WTC11 (cell line): ENCODE results near the gene KCNMB4. TPM values are rescaled to one million over a fixed set of nuclear protein-coding genes. Genes with fewer than 3 reads are reported as not detected.

ENCODE experiments used
- ATAC-seq: fragments of 200-7000 bp; cut with Tn5 transposase; 2 replicates; pipeline ENCODE4 v1.10.0; 2021; ENCODE audit warnings: mild to moderate bottlenecking, moderate library complexity
- CTCF ChIA-PET: fragments of 300-600 bp; sonication (Branson Sonifier 250); formaldehyde crosslinking; loops from one replicate; lab custom pipeline; 2021; ENCODE audit warnings: antibody characterized with exemption; lab: Charles Lee
- POLR2A ChIA-PET: fragments of 350-600 bp; sonication (Branson Sonifier 250); formaldehyde crosslinking; loops from one replicate; lab custom pipeline; 2021; ENCODE audit warnings: antibody characterized with exemption; lab: Charles Lee
- DNase-seq: peaks from one replicate; pipeline ENCODE4 v3.0.0; 2021; ENCODE audit warnings: low spot score
- H3K27ac Mint-ChIP-seq: 2 replicates; pipeline ENCODE4 v1.8.0; 2021; ENCODE audit warnings: mixed read lengths
- H3K27me3 Mint-ChIP-seq: 2 replicates; pipeline ENCODE4 v1.8.0; 2021; ENCODE audit warnings: low read depth, mild to moderate bottlenecking, moderate library complexity, mixed read lengths
- H3K36me3 Mint-ChIP-seq: 2 replicates; pipeline ENCODE4 v1.8.0; 2021; ENCODE audit warnings: mixed read lengths
- H3K4me1 Mint-ChIP-seq: 2 replicates; pipeline ENCODE4 v1.8.0; 2022; ENCODE audit warnings: mixed read lengths
- H3K4me3 Mint-ChIP-seq: 2 replicates; pipeline ENCODE4 v1.8.0; 2021; ENCODE audit warnings: mild to moderate bottlenecking, moderate library complexity, mixed read lengths
- H3K9me3 Mint-ChIP-seq: 2 replicates; pipeline ENCODE4 v1.8.0; 2021; ENCODE audit warnings: mixed read lengths
- ATF1 ChIP-seq: sonication (generic); formaldehyde crosslinking; IDR thresholded peaks from 2 replicates; pipeline ENCODE4 v1.8.1; 2023; ENCODE audit warnings: mild to moderate bottlenecking, moderate library complexity, missing genetic modification reagents
- ATF2 ChIP-seq: sonication (generic); formaldehyde crosslinking; IDR thresholded peaks from 2 replicates; pipeline ENCODE4 v1.8.1; 2022; ENCODE audit warnings: low read depth, missing genetic modification reagents, borderline replicate concordance
- CREM ChIP-seq: sonication (generic); formaldehyde crosslinking; IDR thresholded peaks from 2 replicates; pipeline ENCODE4 v1.8.1; 2022; ENCODE audit warnings: mild to moderate bottlenecking, missing genetic modification reagents, moderate library complexity
- FOXK1 ChIP-seq: sonication (generic); formaldehyde crosslinking; IDR thresholded peaks from 2 replicates; pipeline ENCODE4 v1.8.0; 2022; ENCODE audit warnings: mild to moderate bottlenecking, moderate library complexity, missing genetic modification reagents
- HMGA2 ChIP-seq: fragments of 250-450 bp; sonication (Bioruptor Pico); IDR thresholded peaks from 2 replicates; pipeline ENCODE4 v1.4.0; 2021; ENCODE audit warnings: mild to moderate bottlenecking, moderate library complexity
- IRF2 ChIP-seq: sonication (generic); formaldehyde crosslinking; IDR thresholded peaks from 2 replicates; pipeline ENCODE4 v1.8.0; 2022; ENCODE audit warnings: low read depth, missing genetic modification reagents, borderline replicate concordance
- JUN ChIP-seq: sonication (generic); formaldehyde crosslinking; IDR thresholded peaks from 2 replicates; pipeline ENCODE4 v1.8.0; 2023; ENCODE audit warnings: mild to moderate bottlenecking, missing genetic modification reagents
- KAT7 ChIP-seq: sonication (generic); formaldehyde crosslinking; IDR thresholded peaks from 2 replicates; pipeline ENCODE4 v1.8.1; 2023; ENCODE audit warnings: missing genetic modification reagents, mild to moderate bottlenecking, borderline replicate concordance
- NFATC4 ChIP-seq: fragments of 250-450 bp; sonication (Bioruptor Pico); IDR thresholded peaks from 2 replicates; pipeline ENCODE4 v1.9.0; 2021; ENCODE audit warnings: mild to moderate bottlenecking
- NR1H2 ChIP-seq: sonication (generic); formaldehyde crosslinking; IDR thresholded peaks from 2 replicates; pipeline ENCODE4 v1.9.0; 2021; ENCODE audit warnings: mild to moderate bottlenecking, moderate library complexity, missing genetic modification reagents
- PRRX2 ChIP-seq: fragments of 250-450 bp; sonication (Bioruptor Pico); IDR thresholded peaks from 2 replicates; pipeline ENCODE4 v1.8.0; 2021; ENCODE audit warnings: mild to moderate bottlenecking
- RELA ChIP-seq: sonication (generic); formaldehyde crosslinking; IDR thresholded peaks from 2 replicates; pipeline ENCODE4 v1.8.1; 2022; ENCODE audit warnings: missing genetic modification reagents, mild to moderate bottlenecking, borderline replicate concordance
- SMAD3 ChIP-seq: sonication (generic); formaldehyde crosslinking; IDR thresholded peaks from 2 replicates; pipeline ENCODE4 v1.8.0; 2022; ENCODE audit warnings: missing genetic modification reagents, mild to moderate bottlenecking, borderline replicate concordance
- SMAD4 ChIP-seq: sonication (generic); formaldehyde crosslinking; IDR thresholded peaks from 2 replicates; pipeline ENCODE4 v1.8.0; 2022; ENCODE audit warnings: mild to moderate bottlenecking, missing genetic modification reagents
- STAT6 ChIP-seq: sonication (generic); formaldehyde crosslinking; conservative IDR thresholded peaks from 2 replicates; pipeline ENCODE4 v1.8.1; 2023; ENCODE audit warnings: mild to moderate bottlenecking, low read depth, missing genetic modification reagents, moderate library complexity
- TCF7 ChIP-seq: sonication (generic); formaldehyde crosslinking; IDR thresholded peaks from 2 replicates; pipeline ENCODE4 v1.8.0; 2022; ENCODE audit warnings: mild to moderate bottlenecking, low read depth, missing genetic modification reagents, moderate library complexity
- TEAD1 ChIP-seq: sonication (generic); formaldehyde crosslinking; IDR thresholded peaks from 2 replicates; pipeline ENCODE4 v1.8.0; 2022; ENCODE audit warnings: mild to moderate bottlenecking, missing genetic modification reagents
- TP53 ChIP-seq: sonication (generic); formaldehyde crosslinking; IDR thresholded peaks from 2 replicates; pipeline ENCODE4 v1.8.1; 2023; ENCODE audit warnings: mild to moderate bottlenecking, missing genetic modification reagents
- USF1 ChIP-seq: sonication (generic); formaldehyde crosslinking; IDR thresholded peaks from 2 replicates; pipeline ENCODE4 v1.8.0; 2022; ENCODE audit warnings: mild to moderate bottlenecking, missing genetic modification reagents
- ZNF232 ChIP-seq: sonication (generic); formaldehyde crosslinking; IDR thresholded peaks from 2 replicates; pipeline ENCODE4 v1.8.0; 2022; ENCODE audit warnings: mild to moderate bottlenecking, missing genetic modification reagents
- ZNF263 ChIP-seq: sonication (generic); formaldehyde crosslinking; IDR thresholded peaks from 2 replicates; pipeline ENCODE4 v1.8.1; 2022; ENCODE audit warnings: low read depth, mild to moderate bottlenecking, moderate library complexity, missing genetic modification reagents
- ZNF396 ChIP-seq: fragments of 250-450 bp; sonication (Bioruptor Pico); IDR thresholded peaks from 2 replicates; pipeline ENCODE4 v1.8.0; 2021; ENCODE audit warnings: mild to moderate bottlenecking, moderate library complexity, borderline replicate concordance
- ZNF671 ChIP-seq: fragments of 250-450 bp; sonication (Bioruptor Pico); IDR thresholded peaks from 2 replicates; pipeline ENCODE4 v1.8.0; 2021; ENCODE audit warnings: mild to moderate bottlenecking
- total RNA-seq: library from RNA; stranded (reverse); gene quantifications from 3 replicates; pipeline ENCODE4 v1.2.3, GENCODE V29; 2021
- TF ChIP-seq, protein P1 (sequence below): sonication (generic); formaldehyde crosslinking; conservative IDR thresholded peaks from 2 replicates; pipeline ENCODE4 v1.8.1; 2022; ENCODE audit warnings: mild to moderate bottlenecking, missing genetic modification reagents
- TF ChIP-seq, protein P2 (sequence below): sonication (generic); formaldehyde crosslinking; IDR thresholded peaks from 2 replicates; pipeline ENCODE4 v1.8.1; 2023; ENCODE audit warnings: mild to moderate bottlenecking, missing genetic modification reagents, moderate library complexity
- TF ChIP-seq, protein P3 (sequence below): sonication (generic); formaldehyde crosslinking; IDR thresholded peaks from 2 replicates; pipeline ENCODE4 v1.8.1; 2023; ENCODE audit warnings: mild to moderate bottlenecking, missing genetic modification reagents, borderline replicate concordance
- TF ChIP-seq, protein P4 (sequence below): sonication (generic); formaldehyde crosslinking; IDR thresholded peaks from 2 replicates; pipeline ENCODE4 v1.8.1; 2022; ENCODE audit warnings: mild to moderate bottlenecking, moderate library complexity, missing genetic modification reagents
- TF ChIP-seq, protein P5 (sequence below): sonication (generic); formaldehyde crosslinking; IDR thresholded peaks from 2 replicates; pipeline ENCODE4 v1.8.0; 2023; ENCODE audit warnings: missing genetic modification reagents

The KCNMB4 gene
- total RNA-seq, 1 experiment from 2014 or later = 23.3 TPM

DNA sequence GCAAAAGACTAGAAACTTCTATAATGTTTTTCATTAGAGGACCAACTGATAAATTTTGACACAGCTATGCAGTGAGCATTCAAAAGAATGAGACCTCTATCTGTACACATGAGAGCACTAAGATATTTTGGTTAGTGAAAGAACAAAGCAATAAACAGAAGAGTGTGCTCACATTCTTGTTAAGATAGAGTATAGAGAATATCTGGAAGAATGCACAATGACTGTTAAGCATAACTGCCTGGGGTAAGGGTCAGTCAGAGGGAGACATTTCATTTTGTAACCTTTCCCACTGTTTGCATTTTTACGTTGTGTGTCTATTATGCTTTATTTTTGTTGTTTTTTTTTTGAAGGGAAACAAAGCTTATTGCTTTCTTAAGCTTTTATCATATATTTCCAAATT is 20.7 kb downstream of the KCNMB4 start:
- Mint-ChIP-seq H3K9me3 (peaks cover 12% of the 10 kb centered on the region), H3K27me3 (no peaks in the 10 kb centered on the region), H3K4me3 (no peak overlapping the region), H3K36me3 (peaks cover 25% of the 10 kb centered on the region), H3K27ac (no peak overlapping the region), H3K4me1 (peaks cover 23% of the 10 kb centered on the region)
- DNase-seq = no peak
- ChIA-PET CTCF (no interaction called here), POLR2A (no interaction called here)
- TF ChIP-seq PRRX2 = no peak
- TF ChIP-seq, protein P1, sequence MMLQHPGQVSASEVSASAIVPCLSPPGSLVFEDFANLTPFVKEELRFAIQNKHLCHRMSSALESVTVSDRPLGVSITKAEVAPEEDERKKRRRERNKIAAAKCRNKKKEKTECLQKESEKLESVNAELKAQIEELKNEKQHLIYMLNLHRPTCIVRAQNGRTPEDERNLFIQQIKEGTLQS = no peak
- TF ChIP-seq, protein P2, sequence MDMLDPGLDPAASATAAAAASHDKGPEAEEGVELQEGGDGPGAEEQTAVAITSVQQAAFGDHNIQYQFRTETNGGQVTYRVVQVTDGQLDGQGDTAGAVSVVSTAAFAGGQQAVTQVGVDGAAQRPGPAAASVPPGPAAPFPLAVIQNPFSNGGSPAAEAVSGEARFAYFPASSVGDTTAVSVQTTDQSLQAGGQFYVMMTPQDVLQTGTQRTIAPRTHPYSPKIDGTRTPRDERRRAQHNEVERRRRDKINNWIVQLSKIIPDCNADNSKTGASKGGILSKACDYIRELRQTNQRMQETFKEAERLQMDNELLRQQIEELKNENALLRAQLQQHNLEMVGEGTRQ (CRISPR knock-in tag) = no peak
- TF ChIP-seq, protein P3, sequence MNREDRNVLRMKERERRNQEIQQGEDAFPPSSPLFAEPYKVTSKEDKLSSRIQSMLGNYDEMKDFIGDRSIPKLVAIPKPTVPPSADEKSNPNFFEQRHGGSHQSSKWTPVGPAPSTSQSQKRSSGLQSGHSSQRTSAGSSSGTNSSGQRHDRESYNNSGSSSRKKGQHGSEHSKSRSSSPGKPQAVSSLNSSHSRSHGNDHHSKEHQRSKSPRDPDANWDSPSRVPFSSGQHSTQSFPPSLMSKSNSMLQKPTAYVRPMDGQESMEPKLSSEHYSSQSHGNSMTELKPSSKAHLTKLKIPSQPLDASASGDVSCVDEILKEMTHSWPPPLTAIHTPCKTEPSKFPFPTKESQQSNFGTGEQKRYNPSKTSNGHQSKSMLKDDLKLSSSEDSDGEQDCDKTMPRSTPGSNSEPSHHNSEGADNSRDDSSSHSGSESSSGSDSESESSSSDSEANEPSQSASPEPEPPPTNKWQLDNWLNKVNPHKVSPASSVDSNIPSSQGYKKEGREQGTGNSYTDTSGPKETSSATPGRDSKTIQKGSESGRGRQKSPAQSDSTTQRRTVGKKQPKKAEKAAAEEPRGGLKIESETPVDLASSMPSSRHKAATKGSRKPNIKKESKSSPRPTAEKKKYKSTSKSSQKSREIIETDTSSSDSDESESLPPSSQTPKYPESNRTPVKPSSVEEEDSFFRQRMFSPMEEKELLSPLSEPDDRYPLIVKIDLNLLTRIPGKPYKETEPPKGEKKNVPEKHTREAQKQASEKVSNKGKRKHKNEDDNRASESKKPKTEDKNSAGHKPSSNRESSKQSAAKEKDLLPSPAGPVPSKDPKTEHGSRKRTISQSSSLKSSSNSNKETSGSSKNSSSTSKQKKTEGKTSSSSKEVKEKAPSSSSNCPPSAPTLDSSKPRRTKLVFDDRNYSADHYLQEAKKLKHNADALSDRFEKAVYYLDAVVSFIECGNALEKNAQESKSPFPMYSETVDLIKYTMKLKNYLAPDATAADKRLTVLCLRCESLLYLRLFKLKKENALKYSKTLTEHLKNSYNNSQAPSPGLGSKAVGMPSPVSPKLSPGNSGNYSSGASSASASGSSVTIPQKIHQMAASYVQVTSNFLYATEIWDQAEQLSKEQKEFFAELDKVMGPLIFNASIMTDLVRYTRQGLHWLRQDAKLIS (CRISPR knock-in tag) = no peak
- TF ChIP-seq HMGA2 = no peak
- TF ChIP-seq SMAD3 (CRISPR knock-in tag) = no peak
- TF ChIP-seq, protein P4, sequence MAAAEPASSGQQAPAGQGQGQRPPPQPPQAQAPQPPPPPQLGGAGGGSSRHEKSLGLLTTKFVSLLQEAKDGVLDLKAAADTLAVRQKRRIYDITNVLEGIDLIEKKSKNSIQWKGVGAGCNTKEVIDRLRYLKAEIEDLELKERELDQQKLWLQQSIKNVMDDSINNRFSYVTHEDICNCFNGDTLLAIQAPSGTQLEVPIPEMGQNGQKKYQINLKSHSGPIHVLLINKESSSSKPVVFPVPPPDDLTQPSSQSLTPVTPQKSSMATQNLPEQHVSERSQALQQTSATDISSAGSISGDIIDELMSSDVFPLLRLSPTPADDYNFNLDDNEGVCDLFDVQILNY (CRISPR knock-in tag) = no peak
- TF ChIP-seq ZNF263 (CRISPR knock-in tag) = no peak
- TF ChIP-seq ATF2 (CRISPR knock-in tag) = no peak
- no peak for TF ChIP-seq JUN
- no peak for TF ChIP-seq CREM
- no peak for TF ChIP-seq ZNF671 (CRISPR knock-in tag)
- TF ChIP-seq KAT7 (CRISPR knock-in tag) = no peak
- no peak for TF ChIP-seq ATF1 (CRISPR knock-in tag)
- no peak for TF ChIP-seq ZNF396
- no peak for TF ChIP-seq NR1H2 (CRISPR knock-in tag)
- no peak for TF ChIP-seq TCF7
- no peak for TF ChIP-seq NFATC4
- no peak for TF ChIP-seq ZNF232
- TF ChIP-seq, protein P5, sequence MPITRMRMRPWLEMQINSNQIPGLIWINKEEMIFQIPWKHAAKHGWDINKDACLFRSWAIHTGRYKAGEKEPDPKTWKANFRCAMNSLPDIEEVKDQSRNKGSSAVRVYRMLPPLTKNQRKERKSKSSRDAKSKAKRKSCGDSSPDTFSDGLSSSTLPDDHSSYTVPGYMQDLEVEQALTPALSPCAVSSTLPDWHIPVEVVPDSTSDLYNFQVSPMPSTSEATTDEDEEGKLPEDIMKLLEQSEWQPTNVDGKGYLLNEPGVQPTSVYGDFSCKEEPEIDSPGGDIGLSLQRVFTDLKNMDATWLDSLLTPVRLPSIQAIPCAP = no peak
- no peak for ATAC-seq

DNA sequence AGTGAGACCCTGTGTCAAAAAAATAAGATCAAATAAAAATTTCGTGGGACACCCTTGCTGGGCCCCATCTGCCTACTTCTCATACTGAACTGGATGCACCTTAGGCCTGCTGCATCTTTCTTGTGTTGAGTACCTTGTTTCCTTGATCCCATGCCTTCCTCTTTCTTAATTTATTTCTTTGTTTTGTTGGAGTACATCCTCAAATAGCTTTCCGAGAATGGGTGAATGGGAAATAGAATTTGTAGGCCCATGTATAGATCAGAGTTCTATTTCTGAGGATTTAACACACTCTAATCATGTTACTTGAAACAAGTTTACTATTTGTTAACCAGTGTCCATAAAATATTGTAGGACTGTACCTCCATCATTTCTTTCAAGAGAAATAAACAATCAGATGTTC is 23.6 kb downstream of the KCNMB4 start:
- DNase-seq = no peak
- Mint-ChIP-seq H3K4me3 (no peak overlapping the region), H3K9me3 (peaks cover 12% of the 10 kb centered on the region), H3K4me1 (peaks cover 11% of the 10 kb centered on the region), H3K27ac (no peak overlapping the region), H3K27me3 (no peaks in the 10 kb centered on the region), H3K36me3 (peaks cover 21% of the 10 kb centered on the region)
- no peak for ATAC-seq
- CTCF ChIA-PET = no interaction called here
- POLR2A ChIA-PET = no interaction called here
- TF ChIP-seq TEAD1 = no peak
- no peak for TF ChIP-seq USF1 (CRISPR knock-in tag)
- no peak for TF ChIP-seq STAT6 (CRISPR knock-in tag)
- no peak for TF ChIP-seq SMAD4 (CRISPR knock-in tag)
- no peak for TF ChIP-seq IRF2 (CRISPR knock-in tag)
- TF ChIP-seq RELA = no peak
- no peak for TF ChIP-seq FOXK1 (CRISPR knock-in tag)
- no peak for TF ChIP-seq NFATC4
- no peak for TF ChIP-seq ZNF671 (CRISPR knock-in tag)
- TF ChIP-seq TP53 = no peak
